Adrenal gland (tissue), 12 donors: ENCODE data around the gene EGFLAM. TPM values are rescaled to one million over a fixed set of nuclear protein-coding genes. Genes with fewer than 3 reads are reported as not detected.

Source experiments
- DNase-seq, 7 donors: peaks; one replicate each; pipeline ENCODE4 v3.0.0-alpha.2; 2019 to 2020
- H3K27ac ChIP-seq, 5 donors: fragments of 200-600 bp; sonication (generic) in 4 of 5; 1 replicate in 3 of 5; 2 replicates in 2 of 5; pipeline versions ENCODE4 v1.5.1 to v1.8.0; 2016 to 2020; ENCODE audit warnings: mild to moderate bottlenecking in 1 of 5
- H3K27me3 ChIP-seq: fragments of 200-600 bp; 2 replicates; pipeline ENCODE4 v1.8.0; 2021
- H3K36me3 ChIP-seq, 2 donors: fragments of 200-600 bp; replicated peaks in 1 of 2; 1 replicate in 1 of 2; 2 replicates in 1 of 2; pipeline versions ENCODE4 v1.5.1 to v1.8.0; 2018 to 2022
- H3K4me1 ChIP-seq, 2 donors: fragments of 200-600 bp; replicated peaks in 1 of 2; 1 replicate in 1 of 2; 2 replicates in 1 of 2; pipeline versions ENCODE4 v1.5.1 to v1.8.0; 2018 to 2021
- H3K4me3 ChIP-seq, 4 donors: fragments of 200-600 bp; sonication (generic) in 3 of 4; one replicate each; pipeline ENCODE4 v1.5.1; 2016 to 2018
- H3K9me3 ChIP-seq, 3 donors: fragments of 200-600 bp; sonication (generic) in 1 of 3; replicated peaks in 1 of 3; 1 replicate in 2 of 3; 2 replicates in 1 of 3; pipeline versions ENCODE4 v1.5.1 to v1.8.0; 2016 to 2021
- POLR2A ChIP-seq, 2 donors: fragments of 450-650 bp; IDR thresholded peaks; one replicate each; pipeline ENCODE4 v1.6.1; 2017; ENCODE audit warnings: antibody characterized with exemption in 2 of 2, mild to moderate bottlenecking in 2 of 2, moderate library complexity in 1 of 2
- WGBS, 4 donors: extraction: QIAGEN DNeasy Blood & Tissue Kit in 2 of 4; methylation state at CpG; one replicate each; pipeline versions ENCODE4 v1.1.5 to v1.1.7; 2013 to 2017; 5-methylcytosine and 5-hydroxymethylcytosine counted together
- intact Hi-C, 2 donors: fragments of 100-400 bp; cut with DNase I; formaldehyde crosslinking; loops; one replicate each; pipeline versions ENCODE4 v1.14.1 to v1.15.0; 2022 to 2023
- polyA plus RNA-seq, 3 donors: library from polyadenylated mRNA; stranded (reverse); fragments of 200-250 nt in 2 of 3; fragments of 350-450 nt in 1 of 3; fragmentation: Illumina TruSeq in 1 of 3; extraction: RNeasy Lipid Tissue Mini Kit (QIAGEN cat#74804) in 1 of 3; gene quantifications; one replicate each; pipeline ENCODE4 v1.2.3, GENCODE V29; 2013 to 2014
- total RNA-seq, 9 donors: library from RNA; depleted of rRNA in 4 of 9; stranded (reverse); fragments of >200 nt in 4 of 9; fragments of 120-200 nt in 1 of 9; fragmentation: NEBNext Ultra II Directional in 1 of 9; extraction: Animal tissue kit (Norgen Biotek cat#: 25700) in 1 of 9; gene quantifications; one replicate each; pipeline versions ENCODE4 v1.1.0 to v1.2.4, GENCODE V29; 2013 to 2023
- TF ChIP-seq, protein P1 (sequence below), 6 experiments: fragments of 450-650 bp in 4 of 6; fragments of 200-600 bp in 2 of 6; sonication (generic) in 1 of 6; IDR thresholded peaks; 1 replicate in 5 of 6; 2 replicates in 1 of 6; pipeline versions ENCODE4 v1.5.1 to v1.8.0; 2016 to 2021; ENCODE audit warnings: antibody characterized with exemption in 6 of 6, mild to moderate bottlenecking in 2 of 6, moderate library complexity in 1 of 6
- donor health status: healthy with polysubstance abuse.
- donor health status: Bipolar disorder and iron deficiency.
- donor health status: DM: yes; HTN: yes; CAD: no.
- donor health status: DM: no; HTN: no; CAD: no.
- donor health status: DM: no; HTN: no; CAD: no.
- donor health status: DM: yes; HTN: yes; CAD: no.

Gene EGFLAM
- total and polyA plus RNA-seq, 12 donors: 4.4 to 29.0 (median 16.1) TPM

DNA sequence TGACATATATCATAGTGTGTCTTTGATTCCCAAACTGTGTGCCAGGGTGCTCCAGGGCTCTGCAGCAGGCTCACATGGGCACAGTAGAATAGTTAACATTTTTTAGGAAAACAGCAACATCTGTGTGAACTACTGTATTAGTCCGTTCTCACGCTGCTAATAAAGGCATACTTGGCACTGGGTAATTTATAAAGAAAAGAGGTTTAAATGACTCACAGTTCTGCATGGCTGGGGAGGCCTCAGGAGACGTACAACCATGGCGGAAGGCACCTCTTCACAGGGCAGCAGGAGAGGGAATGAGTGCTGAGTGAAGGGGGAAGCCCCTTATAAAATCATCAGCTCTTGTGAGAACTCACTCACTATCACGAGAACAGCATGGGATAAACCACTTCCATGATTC lies 82.7 kb downstream of the EGFLAM start:
- WGBS, 4 donors: 81 to 85% (median 83%) methylated on average over 5 of the region's 5 CpGs
- TF ChIP-seq POLR2A (IDR thresholded peaks at IDR 0.05): no peak
- TF ChIP-seq, protein P1, sequence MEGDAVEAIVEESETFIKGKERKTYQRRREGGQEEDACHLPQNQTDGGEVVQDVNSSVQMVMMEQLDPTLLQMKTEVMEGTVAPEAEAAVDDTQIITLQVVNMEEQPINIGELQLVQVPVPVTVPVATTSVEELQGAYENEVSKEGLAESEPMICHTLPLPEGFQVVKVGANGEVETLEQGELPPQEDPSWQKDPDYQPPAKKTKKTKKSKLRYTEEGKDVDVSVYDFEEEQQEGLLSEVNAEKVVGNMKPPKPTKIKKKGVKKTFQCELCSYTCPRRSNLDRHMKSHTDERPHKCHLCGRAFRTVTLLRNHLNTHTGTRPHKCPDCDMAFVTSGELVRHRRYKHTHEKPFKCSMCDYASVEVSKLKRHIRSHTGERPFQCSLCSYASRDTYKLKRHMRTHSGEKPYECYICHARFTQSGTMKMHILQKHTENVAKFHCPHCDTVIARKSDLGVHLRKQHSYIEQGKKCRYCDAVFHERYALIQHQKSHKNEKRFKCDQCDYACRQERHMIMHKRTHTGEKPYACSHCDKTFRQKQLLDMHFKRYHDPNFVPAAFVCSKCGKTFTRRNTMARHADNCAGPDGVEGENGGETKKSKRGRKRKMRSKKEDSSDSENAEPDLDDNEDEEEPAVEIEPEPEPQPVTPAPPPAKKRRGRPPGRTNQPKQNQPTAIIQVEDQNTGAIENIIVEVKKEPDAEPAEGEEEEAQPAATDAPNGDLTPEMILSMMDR (IDR thresholded peaks at IDR 0.05): no peak

DNA sequence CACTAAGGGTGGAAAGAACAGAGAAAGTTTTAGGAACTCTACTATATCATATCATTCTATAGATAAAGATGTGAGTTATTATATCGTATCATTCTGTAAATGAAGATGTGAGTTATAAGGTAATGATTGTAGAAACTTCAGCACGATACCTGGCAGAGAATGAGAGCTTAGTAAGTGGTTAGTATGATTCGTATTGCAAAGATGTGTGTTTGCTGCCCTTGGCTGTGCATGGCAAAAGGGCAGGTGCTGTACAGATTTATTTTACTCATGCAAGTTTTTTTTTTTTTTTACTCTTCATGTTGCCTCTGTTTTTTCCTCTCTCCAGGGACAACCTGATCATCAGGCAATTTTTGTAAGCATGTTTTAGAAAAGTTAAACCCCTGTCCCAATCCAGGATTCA lies 83.3 kb downstream of the EGFLAM start:
- H3K36me3 ChIP-seq: no peaks in the 10 kb centered on the region
- no peak overlapping the region for H3K27ac ChIP-seq
- H3K4me1 ChIP-seq: no peaks in the 10 kb centered on the region
- WGBS, 4 donors: 66 to 72% (median 67%) methylated on average over 3 of the region's 3 CpGs
- H3K9me3 ChIP-seq: no peaks in the 10 kb centered on the region
- H3K4me3 ChIP-seq: no peak overlapping the region
- intact Hi-C loops: no loop called here
- DNase-seq: no peak
- H3K27me3 ChIP-seq: no peaks in the 10 kb centered on the region
- TF ChIP-seq, protein P1 (IDR thresholded peaks at IDR 0.05): no peak
- no peak for TF ChIP-seq POLR2A (IDR thresholded peaks at IDR 0.05)

More for the DNA sequence above, 82.7 kb downstream of the EGFLAM start:
- intact Hi-C loops: no loop called here
- H3K4me3 ChIP-seq: no peak overlapping the region
- H3K36me3 ChIP-seq: no peaks in the 10 kb centered on the region
- no peaks in the 10 kb centered on the region for H3K4me1 ChIP-seq
- no peak overlapping the region for H3K27ac ChIP-seq
- no peak for DNase-seq
- H3K27me3 ChIP-seq: no peaks in the 10 kb centered on the region
- H3K9me3 ChIP-seq: no peaks in the 10 kb centered on the region

GRCh38 chr5:38342261-38342660 lies 83.9 kb downstream of the EGFLAM start:
- H3K27ac ChIP-seq: no peak overlapping the region
- no peak for TF ChIP-seq POLR2A (IDR thresholded peaks at IDR 0.05)
- TF ChIP-seq, protein P1 (IDR thresholded peaks at IDR 0.05): no peak
- H3K27me3 ChIP-seq: no peaks in the 10 kb centered on the region
- WGBS, 4 donors: 62 to 74% (median 67%) methylated on average over 2 of the region's 2 CpGs
- no peaks in the 10 kb centered on the region for H3K4me1 ChIP-seq
- intact Hi-C loops: no loop called here
- H3K9me3 ChIP-seq: no peaks in the 10 kb centered on the region
- no peak overlapping the region for H3K4me3 ChIP-seq
- no peak for DNase-seq
- no peaks in the 10 kb centered on the region for H3K36me3 ChIP-seq

- no peak for DNase-seq
- H3K27ac ChIP-seq: no peak overlapping the region
These were observed 86.5 kb downstream of the EGFLAM start for GRCh38 chr5:38344891-38345290.

More at GRCh38 chr5:38344891-38345290, 86.5 kb downstream of the EGFLAM start:
- no peak overlapping the region for H3K4me3 ChIP-seq
- no peaks in the 10 kb centered on the region for H3K36me3 ChIP-seq
- H3K4me1 ChIP-seq: no peaks in the 10 kb centered on the region
- H3K9me3 ChIP-seq: no peaks in the 10 kb centered on the region
- TF ChIP-seq POLR2A (IDR thresholded peaks at IDR 0.05): no peak
- TF ChIP-seq, protein P1 (IDR thresholded peaks at IDR 0.05): no peak
- intact Hi-C loops: no loop called here
- no peaks in the 10 kb centered on the region for H3K27me3 ChIP-seq
- WGBS, 4 donors: 75 to 84% (median 79%) methylated on average over 4 of the region's 4 CpGs
